ENCODE measurements around the gene MLF2.

DNA sequence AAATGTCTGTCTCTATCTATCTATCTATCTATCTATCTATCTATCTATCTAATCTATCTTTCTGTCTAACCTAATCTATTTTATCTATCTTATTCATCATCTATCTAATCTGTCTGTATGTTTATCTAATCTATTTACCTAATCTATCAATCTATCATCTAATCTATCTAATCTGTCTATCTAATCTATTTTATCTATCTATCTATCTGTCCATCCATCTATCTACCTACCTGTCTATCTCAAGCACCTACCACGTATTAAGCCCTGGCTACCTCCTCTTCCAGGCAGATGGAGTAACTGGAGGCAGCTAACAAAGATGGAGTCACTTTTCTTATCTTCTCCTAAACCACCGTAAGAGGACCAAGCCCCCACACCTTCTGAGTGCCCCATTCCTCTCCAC, 42.1 kb upstream of the MLF2 start:
- TF ChIP-seq, protein P1, sequence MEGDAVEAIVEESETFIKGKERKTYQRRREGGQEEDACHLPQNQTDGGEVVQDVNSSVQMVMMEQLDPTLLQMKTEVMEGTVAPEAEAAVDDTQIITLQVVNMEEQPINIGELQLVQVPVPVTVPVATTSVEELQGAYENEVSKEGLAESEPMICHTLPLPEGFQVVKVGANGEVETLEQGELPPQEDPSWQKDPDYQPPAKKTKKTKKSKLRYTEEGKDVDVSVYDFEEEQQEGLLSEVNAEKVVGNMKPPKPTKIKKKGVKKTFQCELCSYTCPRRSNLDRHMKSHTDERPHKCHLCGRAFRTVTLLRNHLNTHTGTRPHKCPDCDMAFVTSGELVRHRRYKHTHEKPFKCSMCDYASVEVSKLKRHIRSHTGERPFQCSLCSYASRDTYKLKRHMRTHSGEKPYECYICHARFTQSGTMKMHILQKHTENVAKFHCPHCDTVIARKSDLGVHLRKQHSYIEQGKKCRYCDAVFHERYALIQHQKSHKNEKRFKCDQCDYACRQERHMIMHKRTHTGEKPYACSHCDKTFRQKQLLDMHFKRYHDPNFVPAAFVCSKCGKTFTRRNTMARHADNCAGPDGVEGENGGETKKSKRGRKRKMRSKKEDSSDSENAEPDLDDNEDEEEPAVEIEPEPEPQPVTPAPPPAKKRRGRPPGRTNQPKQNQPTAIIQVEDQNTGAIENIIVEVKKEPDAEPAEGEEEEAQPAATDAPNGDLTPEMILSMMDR (IDR thresholded peaks at IDR 0.05; ENCODE audit: low read length): no peak
- TF ChIP-seq EZH2phosphoT487 (IDR thresholded peaks at IDR 0.05; ENCODE audit: low read length) (no peak), EZH2 (optimal IDR thresholded peaks at IDR 0.05; ENCODE audit: low read depth, low read length) (no peak)
